ENCODE results near the gene MYD88.

Gene MYD88

GRCh38 chr3:38136393-38136776, 2.1 kb upstream of the MYD88 start:
- no peak for DNase-seq
- Histone ChIP-seq H3K36me3 (no peaks in the 10 kb centered on the region), H3K27me3 (no peaks in the 10 kb centered on the region), H3K4me1 (no peaks in the 10 kb centered on the region), H3K9me3 (no peaks in the 10 kb centered on the region), H3K4me3 (ENCODE audit: low read depth, low read length) (peak overlapping the region; percentile 70)
- TF ChIP-seq CTCF (IDR thresholded peaks at IDR 0.05; ENCODE audit: low read depth, low read length): no peak

GRCh38 chr3:38136777-38137614, 1.5 kb upstream of the MYD88 start, which contains the start of gene ACAA1:
Gene ACAA1, minus strand, starts transcription at chr3:38137127. Its CDS starts 92 bp downstream, at chr3:38137035.
- H3K9me3 ChIP-seq: no peaks in the 10 kb centered on the region
- peak; percentile 96 for DNase-seq
- H3K4me1 ChIP-seq: no peaks in the 10 kb centered on the region
- H3K27me3 ChIP-seq: no peaks in the 10 kb centered on the region
- peak within 1 kb of the TSS; percentile 70 for H3K4me3 ChIP-seq (ENCODE audit: low read depth, low read length)
- no peak for TF ChIP-seq CTCF (IDR thresholded peaks at IDR 0.05; ENCODE audit: low read depth, low read length)
- no peaks in the 10 kb centered on the region for H3K36me3 ChIP-seq

- peak overlapping the region; percentile 68 for H3K4me3 ChIP-seq (ENCODE audit: low read depth, low read length)
- H3K4me1 ChIP-seq: no peaks in the 10 kb centered on the region
- no peaks in the 10 kb centered on the region for H3K9me3 ChIP-seq
- DNase-seq: no peak
- TF ChIP-seq CTCF (IDR thresholded peaks at IDR 0.05; ENCODE audit: low read depth, low read length): no peak
- H3K36me3 ChIP-seq: no peaks in the 10 kb centered on the region
- no peaks in the 10 kb centered on the region for H3K27me3 ChIP-seq
Measured at GRCh38 chr3:38137615-38138348, 679 bp upstream of the MYD88 start.

- no peak for TF ChIP-seq CTCF (IDR thresholded peaks at IDR 0.05; ENCODE audit: low read depth, low read length)
- DNase-seq: no peak
- no peaks in the 10 kb centered on the region for H3K9me3 ChIP-seq
- H3K36me3 ChIP-seq: no peaks in the 10 kb centered on the region
- peak overlapping the region; percentile 68 for H3K4me3 ChIP-seq (ENCODE audit: low read depth, low read length)
- H3K4me1 ChIP-seq: no peaks in the 10 kb centered on the region
- no peaks in the 10 kb centered on the region for H3K27me3 ChIP-seq
Measured at GRCh38 chr3:38139191-38139590, 730 bp downstream of the MYD88 start.

- Histone ChIP-seq H3K27me3 (no peaks in the 10 kb centered on the region), H3K36me3 (no peaks in the 10 kb centered on the region), H3K4me1 (no peaks in the 10 kb centered on the region), H3K9me3 (no peaks in the 10 kb centered on the region), H3K4me3 (ENCODE audit: low read depth, low read length) (no peak overlapping the region; the same call in 1 of the 2 replicates)
- DNase-seq: no peak
- no peak for TF ChIP-seq CTCF (IDR thresholded peaks at IDR 0.05; ENCODE audit: low read depth, low read length)
Measured at GRCh38 chr3:38139652-38140051, 1.2 kb downstream of the MYD88 start.

Data from BE2C (cell line).